ENCODE measurements around the gene AMMECR1L. TPM values are rescaled to one million over a fixed set of nuclear protein-coding genes. Genes with fewer than 3 reads are reported as not detected.

The AMMECR1L gene
- total RNA-seq, 1 donor from 2014 or later: 15.2 TPM

- Histone ChIP-seq H3K9me3 (no peaks in the 10 kb centered on the region), H3K27ac (no peak overlapping the region), H3K27me3 (no peaks in the 10 kb centered on the region), H3K4me3 (no peak overlapping the region), H3K36me3 (no peaks in the 10 kb centered on the region), H3K4me1 (no peaks in the 10 kb centered on the region)
- TF ChIP-seq CTCF (IDR thresholded peaks at IDR 0.05) (no peak), POLR2A (IDR thresholded peaks at IDR 0.05) (no peak)
- DNase-seq (ENCODE audit: extremely low spot score in 2 of 2): no peak
- intact Hi-C loops (cut with DNase I): no loop called here
Observed at GRCh38 chr2:127906206-127906926, 20.6 kb upstream of the AMMECR1L start.

- H3K9me3 ChIP-seq: no peaks in the 10 kb centered on the region
- H3K36me3 ChIP-seq: no peaks in the 10 kb centered on the region
- intact Hi-C loops (cut with DNase I): no loop called here
- H3K4me1 ChIP-seq: no peaks in the 10 kb centered on the region
- no peaks in the 10 kb centered on the region for H3K27me3 ChIP-seq
- no peak overlapping the region for H3K4me3 ChIP-seq
- DNase-seq (ENCODE audit: extremely low spot score in 2 of 2): no peak
- H3K27ac ChIP-seq: peak overlapping the region; percentile 39
- TF ChIP-seq CTCF (IDR thresholded peaks at IDR 0.05) (no peak), POLR2AphosphoS5 (IDR thresholded peaks at IDR 0.05; ENCODE audit: insufficient read depth in 1 of 2, low read depth in 1 of 2) (no peak), POLR2A (IDR thresholded peaks at IDR 0.05) (no peak)
Observed at GRCh38 chr2:127901339-127902056, 15.7 kb upstream of the AMMECR1L start.

- Histone ChIP-seq H3K36me3 (no peaks in the 10 kb centered on the region), H3K4me3 (no peak overlapping the region), H3K27ac (no peak overlapping the region), H3K4me1 (no peaks in the 10 kb centered on the region), H3K27me3 (no peaks in the 10 kb centered on the region), H3K9me3 (no peaks in the 10 kb centered on the region)
- no peak for DNase-seq (ENCODE audit: extremely low spot score in 2 of 2)
- intact Hi-C loops (cut with DNase I): no loop called here
- TF ChIP-seq POLR2AphosphoS5 (IDR thresholded peaks at IDR 0.05; ENCODE audit: insufficient read depth in 1 of 2, low read depth in 1 of 2): no peak
- no peak for TF ChIP-seq POLR2A (IDR thresholded peaks at IDR 0.05)
- no peak for TF ChIP-seq CTCF (IDR thresholded peaks at IDR 0.05)
Observed at GRCh38 chr2:127897531-127898211, 11.9 kb upstream of the AMMECR1L start.

GRCh38 chr2:127893494-127893893 is 7.7 kb upstream of the AMMECR1L start:
- intact Hi-C loops (cut with DNase I): no loop called here

More at GRCh38 chr2:127893494-127893893, 7.7 kb upstream of the AMMECR1L start:
- Histone ChIP-seq H3K27ac (no peak overlapping the region), H3K4me3 (no peak overlapping the region), H3K27me3 (no peaks in the 10 kb centered on the region), H3K4me1 (no peaks in the 10 kb centered on the region), H3K9me3 (no peaks in the 10 kb centered on the region), H3K36me3 (no peaks in the 10 kb centered on the region)
- no peak for DNase-seq (ENCODE audit: extremely low spot score in 2 of 2)
- TF ChIP-seq POLR2A (IDR thresholded peaks at IDR 0.05) (no peak), POLR2AphosphoS5 (IDR thresholded peaks at IDR 0.05; ENCODE audit: insufficient read depth in 1 of 2, low read depth in 1 of 2) (no peak), CTCF (IDR thresholded peaks at IDR 0.05) (no peak)
